Measurements from ENCODE around the gene ZC3H4.
A peak's percentile ranks its signal among the peaks of the same experiment; 100 is the strongest.

ZC3H4 gene

GRCh38 chr19:47112997-47113849 is at the start of gene ZC3H4:
Gene ZC3H4 (minus strand): TSS chr19:47113776. CDS start chr19:47112584, 1,192 bp downstream.
- peak; percentile 99 for DNase-seq

DNA sequence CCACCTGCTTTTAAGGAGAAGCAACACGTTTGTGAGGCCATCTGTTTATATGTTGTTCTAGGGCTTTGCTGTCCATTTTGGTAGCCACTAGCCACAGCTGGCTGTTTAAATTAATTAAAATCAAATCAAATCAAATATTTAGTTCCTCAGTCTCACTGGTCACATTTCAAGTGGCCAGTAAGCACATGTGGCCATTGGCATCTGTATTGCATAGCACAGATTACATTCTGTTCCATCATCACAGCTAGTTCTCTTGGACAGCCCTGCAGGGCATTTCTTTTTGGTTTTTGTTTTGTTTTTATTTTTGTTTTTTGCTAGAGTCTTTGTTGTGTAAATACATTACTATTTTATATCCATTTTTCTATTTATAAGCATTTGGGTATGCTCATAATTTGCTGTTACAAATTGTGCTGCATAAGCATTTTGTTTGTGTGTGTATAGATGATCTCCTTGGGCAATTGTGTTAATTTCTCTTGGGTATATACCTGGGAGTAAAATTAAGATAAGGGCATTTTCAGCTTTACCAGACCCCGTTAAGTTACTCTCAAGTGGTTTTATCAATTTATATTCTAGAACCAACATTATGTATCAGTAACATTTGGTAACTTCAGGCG is 48.4 kb upstream of the ZC3H4 start:
- DNase-seq, result no peak

GRCh38 chr19:47158879-47159503 is 45.4 kb upstream of the ZC3H4 start:
- DNase-seq, result peak; percentile 11

DNA sequence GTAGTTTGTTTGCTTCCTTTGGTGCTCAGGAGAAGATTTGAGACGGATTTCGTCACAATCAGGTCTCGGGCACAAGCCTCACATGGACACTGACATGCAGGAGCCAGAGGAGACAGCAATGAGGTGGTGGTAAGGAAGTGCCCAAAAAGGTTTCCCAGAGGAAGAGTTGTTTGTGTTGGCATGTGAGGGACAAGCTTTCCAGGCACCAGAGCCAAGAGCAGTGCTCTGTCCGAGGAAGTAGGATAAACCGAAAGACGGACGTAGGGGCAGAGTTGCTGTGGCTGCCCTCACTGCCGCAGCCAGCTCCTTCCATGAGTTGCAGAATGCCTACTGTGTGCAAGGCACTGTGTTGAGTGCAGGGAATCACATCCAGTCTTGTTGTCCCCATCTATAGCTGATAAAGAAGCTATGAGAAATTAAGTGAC is 44.8 kb upstream of the ZC3H4 start:
- no peak for DNase-seq

DNA sequence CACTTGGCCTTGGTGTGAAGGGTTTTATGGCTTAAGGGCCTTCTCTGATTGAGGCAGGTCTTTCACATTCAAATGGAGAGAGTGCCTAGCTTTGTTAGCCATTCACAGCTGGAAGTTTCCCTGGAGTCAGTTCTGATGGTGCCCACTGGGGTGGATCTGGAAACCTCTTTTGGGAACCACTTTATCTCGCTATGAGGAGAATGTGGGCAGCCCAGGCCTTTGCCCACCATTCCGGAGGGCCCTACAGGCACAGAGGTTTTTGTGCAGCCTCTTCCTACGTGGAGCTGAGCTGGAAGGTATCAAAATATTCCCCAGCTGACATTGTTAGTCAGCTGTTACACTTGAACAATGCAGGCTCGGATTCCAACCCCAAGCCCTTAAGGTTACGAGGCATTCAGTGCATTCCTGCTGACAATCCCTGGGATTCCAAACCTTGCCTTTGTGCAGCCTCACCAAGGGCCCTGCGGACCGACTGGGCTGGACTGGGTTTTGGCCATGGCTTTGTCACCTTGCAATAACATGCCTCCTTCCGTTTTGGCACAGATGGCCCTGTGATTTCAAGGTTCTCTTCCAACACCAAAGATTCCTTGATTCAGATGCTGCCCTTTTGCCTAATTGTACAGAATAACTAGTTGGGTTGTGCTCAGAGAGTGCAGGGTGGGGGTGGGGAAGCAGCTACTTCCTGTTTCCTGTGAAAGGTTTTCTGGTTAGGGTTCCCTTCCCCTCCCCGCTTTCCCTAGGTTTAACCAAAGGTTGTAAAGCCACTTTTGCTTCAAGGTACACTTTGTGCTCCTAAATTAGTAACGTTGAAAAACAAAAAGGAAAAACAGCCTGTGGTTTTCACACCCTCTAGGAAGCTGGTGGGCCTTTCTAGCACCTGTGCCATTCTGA is 44.1 kb upstream of the ZC3H4 start:
- no peak for DNase-seq

- no peak for DNase-seq
These were observed 43.4 kb upstream of the ZC3H4 start for GRCh38 chr19:47156861-47157430.

DNA sequence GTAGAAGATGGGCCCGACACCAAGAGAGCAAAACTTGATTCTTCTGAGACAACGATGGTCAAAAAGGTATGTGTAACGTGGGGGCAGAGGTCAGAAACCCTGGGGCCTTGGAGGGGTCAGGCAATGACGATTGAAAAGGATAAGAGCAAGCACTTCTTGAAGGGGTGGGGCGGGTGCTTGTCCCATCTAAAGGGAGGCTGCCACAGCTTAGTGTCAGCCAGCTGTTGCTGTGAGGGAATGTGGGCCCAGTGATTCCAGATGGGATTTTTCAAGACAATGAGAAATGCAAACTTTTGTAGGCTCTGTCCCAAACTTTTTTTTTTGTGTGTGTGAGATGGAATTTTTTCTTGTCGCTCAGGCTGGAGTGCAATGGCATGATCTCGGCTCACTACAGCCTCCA is 41.6 kb upstream of the ZC3H4 start:
- DNase-seq, result no peak

GRCh38 chr19:47153266-47153665 is 39.7 kb upstream of the ZC3H4 start:
- DNase-seq, result no peak

DNA sequence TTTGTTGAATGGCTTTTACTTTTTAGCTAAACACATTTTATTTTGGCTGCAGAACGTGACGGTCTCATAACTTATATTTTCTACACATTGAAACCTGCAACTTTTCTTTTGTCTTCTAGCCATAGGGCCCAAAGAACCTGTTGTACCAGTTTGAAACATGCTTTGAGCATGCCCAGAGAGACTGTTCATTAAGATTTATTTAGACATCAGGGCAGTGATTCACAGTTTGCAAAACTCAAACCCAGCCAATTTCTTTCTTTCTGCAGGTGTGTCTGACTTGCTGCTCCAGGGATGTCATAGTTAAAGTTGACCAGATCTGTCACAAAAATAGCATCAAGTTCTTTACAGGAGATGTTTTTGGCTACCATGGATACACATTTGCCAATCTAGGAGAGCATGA is 39.1 kb upstream of the ZC3H4 start:
- DNase-seq, result no peak

DNA sequence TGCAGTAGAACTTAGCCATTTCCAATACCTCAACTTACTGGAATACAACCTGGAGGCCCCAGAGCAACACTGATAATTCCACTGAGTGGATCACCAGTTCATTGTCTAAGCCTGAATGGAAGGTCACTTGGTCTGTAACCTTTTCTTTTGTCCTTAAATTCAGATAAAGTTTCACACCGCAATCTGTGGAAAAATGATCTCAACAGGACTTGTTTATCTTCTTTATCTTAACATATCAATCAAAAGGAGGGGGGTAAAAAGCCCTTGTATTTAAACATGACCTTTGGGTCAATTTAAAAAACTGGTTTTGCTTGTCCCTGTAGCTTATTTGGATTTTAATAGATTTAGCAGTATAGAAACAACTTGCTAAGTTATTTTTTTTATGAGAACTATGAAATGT is 38.6 kb upstream of the ZC3H4 start:
- no peak for DNase-seq

- DNase-seq, result no peak
These were observed 38.1 kb upstream of the ZC3H4 start for GRCh38 chr19:47151627-47152026.

- no peak for DNase-seq
These were observed 33.3 kb upstream of the ZC3H4 start for GRCh38 chr19:47146920-47147319.

DNA sequence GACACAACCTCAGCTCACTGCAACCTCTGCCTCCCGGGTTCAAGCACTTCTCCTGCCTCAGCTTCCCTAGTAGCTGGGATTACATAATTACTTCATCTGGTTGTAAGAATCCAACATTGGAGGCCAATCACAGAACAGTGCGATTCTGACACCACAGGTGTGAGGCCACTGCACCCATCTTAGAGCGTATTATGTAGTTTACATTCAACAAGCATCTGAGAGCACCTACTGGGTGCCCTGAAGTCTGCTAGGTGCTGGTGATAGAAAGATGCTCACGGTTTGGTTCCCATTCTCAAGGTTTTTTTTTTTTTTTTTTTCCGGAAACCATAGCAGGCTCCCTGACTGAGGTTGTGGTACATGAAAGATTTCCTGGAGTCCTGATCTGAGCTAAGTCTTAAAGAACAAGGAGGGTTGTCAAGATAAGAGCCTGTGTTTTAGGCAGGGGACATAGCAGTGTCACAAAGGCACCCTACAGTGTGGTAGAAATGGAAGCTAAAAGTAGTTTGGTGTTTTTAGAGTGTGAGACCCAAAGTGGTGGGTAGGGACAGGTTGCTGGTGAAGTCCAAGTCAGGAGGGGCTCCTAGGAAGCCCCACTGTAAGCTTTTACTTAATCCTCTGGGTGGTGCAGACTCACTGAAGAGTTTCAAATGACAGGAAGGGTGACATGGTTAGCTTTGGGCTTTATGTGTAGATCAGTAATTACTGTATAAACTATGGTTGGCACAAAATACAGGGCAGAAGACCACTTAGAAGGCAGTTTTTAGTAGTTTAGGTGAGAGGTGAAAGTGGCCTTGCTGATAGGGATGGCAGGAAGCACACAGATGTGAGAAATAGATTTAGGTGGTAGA is 32.3 kb upstream of the ZC3H4 start:
- no peak for DNase-seq

- DNase-seq, result no peak
These were observed 31.1 kb upstream of the ZC3H4 start for GRCh38 chr19:47144630-47145029.

- DNase-seq, result no peak
These were observed 29.9 kb upstream of the ZC3H4 start for GRCh38 chr19:47143322-47144073.

GRCh38 chr19:47142779-47143178 is 29.2 kb upstream of the ZC3H4 start:
- DNase-seq, result no peak

DNA sequence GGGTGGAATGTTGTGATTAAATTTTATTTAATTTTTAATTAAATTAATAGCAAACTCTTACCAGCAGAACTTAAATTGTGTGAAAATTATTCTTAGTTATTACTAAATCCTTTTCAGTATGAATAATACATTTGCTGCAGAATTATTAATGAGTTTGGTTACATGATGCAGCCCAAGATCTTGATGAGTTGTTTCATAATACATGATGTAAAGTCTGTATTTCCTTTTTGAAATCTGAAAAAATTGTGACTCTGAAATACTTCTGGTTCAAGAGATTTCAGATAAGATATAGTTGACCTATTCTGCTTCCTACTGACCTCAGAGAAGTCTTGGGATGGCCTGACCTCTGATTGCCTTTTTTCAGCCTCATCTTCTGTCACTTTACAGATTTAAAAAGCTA is 28.1 kb upstream of the ZC3H4 start:
- no peak for DNase-seq

DNA sequence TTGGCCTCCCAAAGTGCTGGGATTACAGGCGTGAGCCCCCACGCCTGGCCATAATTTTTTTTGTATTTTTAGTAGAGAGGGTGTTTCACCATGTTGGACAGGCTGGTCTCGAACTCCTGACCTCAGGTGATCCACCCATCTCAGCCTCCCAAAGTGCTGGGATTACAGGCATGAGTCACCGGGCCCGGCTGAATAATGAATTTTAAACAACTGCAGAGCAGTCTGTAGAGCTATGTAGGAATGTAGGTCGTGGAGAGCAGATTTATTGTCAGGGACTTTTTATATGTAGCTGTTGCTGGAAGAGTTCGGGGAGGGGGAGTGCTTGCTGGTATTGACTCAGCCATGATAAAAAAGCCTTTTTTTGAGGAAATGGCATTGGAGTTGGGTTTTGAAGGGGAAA is 27.7 kb upstream of the ZC3H4 start:
- peak; percentile 73 for DNase-seq

- no peak for DNase-seq
These were observed 21.6 kb upstream of the ZC3H4 start for GRCh38 chr19:47135156-47135555.

- no peak for DNase-seq
These were observed 21.0 kb upstream of the ZC3H4 start for GRCh38 chr19:47134545-47134944.

GRCh38 chr19:47133021-47133471 is 19.5 kb upstream of the ZC3H4 start:
- DNase-seq, result no peak

All from NCI-H226 (cell line).